ENCODE data around the gene POU6F2. TPM values are rescaled to one million over a fixed set of nuclear protein-coding genes. Genes with fewer than 3 reads are reported as not detected.

POU6F2 gene
- total and polyA plus RNA-seq, 2 experiments from 2014 or later: 7.2 to 7.3 TPM

DNA sequence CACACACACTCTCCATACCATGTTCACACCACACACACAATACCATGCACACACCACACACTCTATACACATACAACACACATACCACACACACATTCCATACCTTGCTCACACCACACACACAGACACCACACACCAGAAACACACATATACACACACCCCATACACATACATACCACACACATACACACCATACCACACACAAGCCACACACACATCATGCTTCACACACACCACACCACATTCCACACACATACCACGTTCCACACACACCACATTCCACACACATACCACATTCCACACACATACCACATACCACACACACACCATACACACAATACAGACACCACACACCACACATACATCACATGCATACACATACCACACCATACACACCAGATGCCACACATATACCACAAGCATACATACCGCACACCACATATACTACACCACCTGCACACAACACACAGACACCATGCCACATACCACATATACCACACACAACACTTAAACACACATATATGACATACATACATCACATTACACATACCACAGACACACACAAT lies 282.7 kb downstream of the POU6F2 start:
- Histone ChIP-seq H3K4me2 (no peak overlapping the region), H3K9me2 (ENCODE audit: insufficient read depth) (no peaks in the 10 kb centered on the region), H3K27ac (ENCODE audit: low read depth) (no peak overlapping the region), H3F3A (replicated peaks; ENCODE audit: low read depth) (no peaks in the 10 kb centered on the region), H3K27me3 (ENCODE audit: insufficient read depth) (no peaks in the 10 kb centered on the region), H2AFZ (no peak overlapping the region), H3K4me3 (no peak overlapping the region), H3K4me1 (ENCODE audit: insufficient read depth) (peaks cover 17% of the 10 kb centered on the region), H3K79me2 (replicated peaks; ENCODE audit: insufficient read depth) (no peaks in the 10 kb centered on the region), H4K20me1 (replicated peaks; ENCODE audit: insufficient read depth) (no peaks in the 10 kb centered on the region), H3K36me3 (ENCODE audit: insufficient read depth) (no peaks in the 10 kb centered on the region)
- Mint-ChIP-seq H3K9me3 (no peaks in the 10 kb centered on the region), H3K4me3 (no peak overlapping the region), H3K27me3 (ENCODE audit: insufficient read depth, low read depth, poor library complexity) (peaks cover 3% of the 10 kb centered on the region), H3K4me1 (peaks cover 23% of the 10 kb centered on the region), H3K27ac (no peak overlapping the region), H3K36me3 (ENCODE audit: low read depth) (no peaks in the 10 kb centered on the region)
- TF ChIP-seq STAT1 (IDR thresholded peaks at IDR 0.05; ENCODE audit: unreplicated experiment) (no peak), ZNF331 (CRISPR knock-in tag; IDR thresholded peaks at IDR 0.05; ENCODE audit: low read depth) (no peak), EZH2phosphoT487 (IDR thresholded peaks at IDR 0.05; ENCODE audit: unreplicated experiment) (no peak), ZNF114 (CRISPR knock-in tag; IDR thresholded peaks at IDR 0.05) (no peak)
- no peak for ATAC-seq
- DNase-seq (ENCODE audit: low spot score): no peak

DNA sequence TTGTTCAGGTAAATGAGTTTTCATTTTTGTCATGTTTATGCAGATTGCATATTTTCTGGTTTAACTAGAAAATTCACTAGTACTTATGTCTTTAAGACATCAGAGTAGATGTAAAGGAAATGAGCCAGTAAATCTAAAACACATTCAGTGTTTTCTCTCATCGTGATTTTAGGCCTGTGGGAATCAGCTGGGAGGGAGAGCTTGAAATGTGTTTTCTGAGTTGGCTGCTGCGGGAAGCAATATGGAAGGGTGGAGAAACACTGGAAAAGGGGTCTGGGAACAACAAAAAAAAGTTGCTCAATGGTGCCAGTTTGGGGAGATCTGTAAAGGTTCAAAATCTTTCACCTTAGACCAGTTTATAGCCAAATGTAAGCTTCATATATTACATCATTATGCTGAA lies 284.1 kb downstream of the POU6F2 start:
- Histone ChIP-seq H3K9me2 (ENCODE audit: insufficient read depth) (no peaks in the 10 kb centered on the region), H3K27ac (ENCODE audit: low read depth) (no peak overlapping the region), H3K27me3 (ENCODE audit: insufficient read depth) (no peaks in the 10 kb centered on the region), H4K20me1 (replicated peaks; ENCODE audit: insufficient read depth) (no peaks in the 10 kb centered on the region), H3K4me3 (no peak overlapping the region), H2AFZ (no peak overlapping the region), H3F3A (replicated peaks; ENCODE audit: low read depth) (0 out of 2 replicates have a peak, but pooled peaks cover 3% of the 10 kb centered on the region), H3K36me3 (ENCODE audit: insufficient read depth) (no peaks in the 10 kb centered on the region), H3K4me1 (ENCODE audit: insufficient read depth) (peaks cover 25% of the 10 kb centered on the region), H3K79me2 (replicated peaks; ENCODE audit: insufficient read depth) (no peaks in the 10 kb centered on the region), H3K4me2 (no peak overlapping the region)
- Mint-ChIP-seq H3K4me1 (peaks cover 33% of the 10 kb centered on the region), H3K27me3 (ENCODE audit: insufficient read depth, low read depth, poor library complexity) (peaks cover 3% of the 10 kb centered on the region), H3K4me3 (no peak overlapping the region), H3K9me3 (no peaks in the 10 kb centered on the region), H3K36me3 (ENCODE audit: low read depth) (no peaks in the 10 kb centered on the region), H3K27ac (no peak overlapping the region)
- DNase-seq (ENCODE audit: low spot score) (no peak), ATAC-seq (no peak)
- TF ChIP-seq, protein P1, sequence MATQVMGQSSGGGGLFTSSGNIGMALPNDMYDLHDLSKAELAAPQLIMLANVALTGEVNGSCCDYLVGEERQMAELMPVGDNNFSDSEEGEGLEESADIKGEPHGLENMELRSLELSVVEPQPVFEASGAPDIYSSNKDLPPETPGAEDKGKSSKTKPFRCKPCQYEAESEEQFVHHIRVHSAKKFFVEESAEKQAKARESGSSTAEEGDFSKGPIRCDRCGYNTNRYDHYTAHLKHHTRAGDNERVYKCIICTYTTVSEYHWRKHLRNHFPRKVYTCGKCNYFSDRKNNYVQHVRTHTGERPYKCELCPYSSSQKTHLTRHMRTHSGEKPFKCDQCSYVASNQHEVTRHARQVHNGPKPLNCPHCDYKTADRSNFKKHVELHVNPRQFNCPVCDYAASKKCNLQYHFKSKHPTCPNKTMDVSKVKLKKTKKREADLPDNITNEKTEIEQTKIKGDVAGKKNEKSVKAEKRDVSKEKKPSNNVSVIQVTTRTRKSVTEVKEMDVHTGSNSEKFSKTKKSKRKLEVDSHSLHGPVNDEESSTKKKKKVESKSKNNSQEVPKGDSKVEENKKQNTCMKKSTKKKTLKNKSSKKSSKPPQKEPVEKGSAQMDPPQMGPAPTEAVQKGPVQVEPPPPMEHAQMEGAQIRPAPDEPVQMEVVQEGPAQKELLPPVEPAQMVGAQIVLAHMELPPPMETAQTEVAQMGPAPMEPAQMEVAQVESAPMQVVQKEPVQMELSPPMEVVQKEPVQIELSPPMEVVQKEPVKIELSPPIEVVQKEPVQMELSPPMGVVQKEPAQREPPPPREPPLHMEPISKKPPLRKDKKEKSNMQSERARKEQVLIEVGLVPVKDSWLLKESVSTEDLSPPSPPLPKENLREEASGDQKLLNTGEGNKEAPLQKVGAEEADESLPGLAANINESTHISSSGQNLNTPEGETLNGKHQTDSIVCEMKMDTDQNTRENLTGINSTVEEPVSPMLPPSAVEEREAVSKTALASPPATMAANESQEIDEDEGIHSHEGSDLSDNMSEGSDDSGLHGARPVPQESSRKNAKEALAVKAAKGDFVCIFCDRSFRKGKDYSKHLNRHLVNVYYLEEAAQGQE (IDR thresholded peaks at IDR 0.05; ENCODE audit: unreplicated experiment): no peak
- TF ChIP-seq EZH2 (IDR thresholded peaks at IDR 0.05; ENCODE audit: low read depth, unreplicated experiment) (no peak), ZNF331 (CRISPR knock-in tag; IDR thresholded peaks at IDR 0.05; ENCODE audit: low read depth) (no peak), ETS1 (IDR thresholded peaks at IDR 0.05) (no peak)

Measured in GM23338 (cell line).